Measurements from ENCODE around the gene NATD1.

NATD1 gene

GRCh38 chr17:21285164-21286065 is 32.2 kb upstream of the NATD1 start:
- Histone ChIP-seq H3K9ac (ENCODE audit: low read depth, low read length) (peak overlapping the region; percentile 84), H3K4me1 (ENCODE audit: insufficient read depth, low read length) (peaks cover 28% of the 10 kb centered on the region), H3K36me3 (ENCODE audit: insufficient read depth, low read length) (no peaks in the 10 kb centered on the region), H3K9me3 (ENCODE audit: control insufficient read depth, insufficient read depth, low read length) (no peaks in the 10 kb centered on the region)

- no peaks in the 10 kb centered on the region for H3K36me3 ChIP-seq (ENCODE audit: insufficient read depth, low read length)
- H3K9ac ChIP-seq (ENCODE audit: low read depth, low read length) = peak within 1 kb of the TSS; percentile 84
- peaks cover 28% of the 10 kb centered on the region for H3K4me1 ChIP-seq (ENCODE audit: insufficient read depth, low read length)
- no peaks in the 10 kb centered on the region for H3K9me3 ChIP-seq (ENCODE audit: control insufficient read depth, insufficient read depth, low read length)
Measured at GRCh38 chr17:21284319-21285163, 31.3 kb upstream of the NATD1 start, which contains the start of gene MAP2K3. Gene MAP2K3, plus strand, starts transcription at chr17:21284711. Its CDS starts 210 bp downstream, at chr17:21284921.

GRCh38 chr17:21283482-21284318 is 30.5 kb upstream of the NATD1 start:
- no peaks in the 10 kb centered on the region for H3K9me3 ChIP-seq (ENCODE audit: control insufficient read depth, insufficient read depth, low read length)
- peaks cover 27% of the 10 kb centered on the region for H3K4me1 ChIP-seq (ENCODE audit: insufficient read depth, low read length)
- no peaks in the 10 kb centered on the region for H3K36me3 ChIP-seq (ENCODE audit: insufficient read depth, low read length)
- H3K9ac ChIP-seq (ENCODE audit: low read depth, low read length) = peak overlapping the region; percentile 84

DNA sequence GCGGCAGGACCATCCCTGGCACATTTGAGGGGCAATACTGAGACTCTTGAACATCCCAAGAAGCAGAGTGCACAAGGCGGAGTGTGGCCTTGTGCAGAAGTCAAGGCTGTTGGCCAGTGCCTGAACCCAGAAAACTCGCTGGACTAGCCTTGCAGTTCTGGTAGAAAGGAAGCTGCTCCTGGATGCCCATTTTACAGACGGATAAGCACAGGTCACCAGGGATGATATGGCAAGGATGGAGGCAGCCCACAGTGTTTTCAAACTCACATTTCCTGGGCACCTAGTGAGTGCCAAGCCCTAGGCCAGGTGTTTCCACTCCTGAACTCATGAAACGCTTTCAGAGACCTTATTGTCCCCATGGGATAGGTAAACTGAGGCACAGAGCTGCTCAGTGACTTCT is 29.6 kb upstream of the NATD1 start:
- Histone ChIP-seq H3K4me1 (ENCODE audit: insufficient read depth, low read length) (peaks cover 19% of the 10 kb centered on the region; the same call in 1 of the 2 replicates), H3K9me3 (ENCODE audit: control insufficient read depth, insufficient read depth, low read length) (no peaks in the 10 kb centered on the region), H3K9ac (ENCODE audit: low read depth, low read length) (no peak overlapping the region), H3K36me3 (ENCODE audit: insufficient read depth, low read length) (no peaks in the 10 kb centered on the region)

- H3K9me3 ChIP-seq (ENCODE audit: control insufficient read depth, insufficient read depth, low read length) = no peaks in the 10 kb centered on the region
- peaks cover 13% of the 10 kb centered on the region; the same call in 1 of the 2 replicates for H3K4me1 ChIP-seq (ENCODE audit: insufficient read depth, low read length)
- H3K36me3 ChIP-seq (ENCODE audit: insufficient read depth, low read length) = no peaks in the 10 kb centered on the region
- H3K9ac ChIP-seq (ENCODE audit: low read depth, low read length) = no peak overlapping the region
Measured at GRCh38 chr17:21282231-21282630, 29.0 kb upstream of the NATD1 start.

GRCh38 chr17:21280081-21280518 is 26.9 kb upstream of the NATD1 start:
- H3K36me3 ChIP-seq (ENCODE audit: insufficient read depth, low read length) = no peaks in the 10 kb centered on the region
- peaks cover 3% of the 10 kb centered on the region; the same call in 1 of the 2 replicates for H3K4me1 ChIP-seq (ENCODE audit: insufficient read depth, low read length)
- H3K9ac ChIP-seq (ENCODE audit: low read depth, low read length) = no peak overlapping the region
- H3K9me3 ChIP-seq (ENCODE audit: control insufficient read depth, insufficient read depth, low read length) = no peaks in the 10 kb centered on the region

DNA sequence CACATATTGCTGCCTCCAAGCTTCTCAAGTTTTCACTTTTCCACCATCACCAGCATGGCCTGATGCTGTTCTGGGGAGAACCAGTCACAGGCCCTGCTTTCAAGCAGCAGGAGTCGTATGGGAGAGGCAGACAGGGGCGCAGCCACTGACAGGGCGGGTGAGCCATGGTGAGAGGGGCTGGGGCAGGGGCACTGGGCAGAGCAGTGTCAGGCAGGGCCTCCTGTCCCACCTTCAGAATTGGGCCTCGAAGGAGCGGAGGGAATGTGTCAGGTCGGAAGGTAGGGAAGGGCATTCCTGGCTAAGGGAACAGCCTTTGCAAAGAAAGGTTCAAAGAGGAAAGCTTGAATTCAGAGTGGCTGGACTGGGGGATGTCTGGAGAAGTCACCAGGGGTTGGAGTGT is 26.4 kb upstream of the NATD1 start:
- H3K9me3 ChIP-seq (ENCODE audit: control insufficient read depth, insufficient read depth, low read length) = no peaks in the 10 kb centered on the region
- no peak overlapping the region for H3K9ac ChIP-seq (ENCODE audit: low read depth, low read length)
- no peaks in the 10 kb centered on the region for H3K36me3 ChIP-seq (ENCODE audit: insufficient read depth, low read length)
- H3K4me1 ChIP-seq (ENCODE audit: insufficient read depth, low read length) = peaks cover 3% of the 10 kb centered on the region; the same call in 1 of the 2 replicates

- H3K4me1 ChIP-seq (ENCODE audit: insufficient read depth, low read length) = peaks cover 3% of the 10 kb centered on the region; the same call in 1 of the 2 replicates
- no peak overlapping the region for H3K9ac ChIP-seq (ENCODE audit: low read depth, low read length)
- no peaks in the 10 kb centered on the region for H3K36me3 ChIP-seq (ENCODE audit: insufficient read depth, low read length)
- no peaks in the 10 kb centered on the region for H3K9me3 ChIP-seq (ENCODE audit: control insufficient read depth, insufficient read depth, low read length)
Measured at GRCh38 chr17:21279198-21279535, 26.0 kb upstream of the NATD1 start.

DNA sequence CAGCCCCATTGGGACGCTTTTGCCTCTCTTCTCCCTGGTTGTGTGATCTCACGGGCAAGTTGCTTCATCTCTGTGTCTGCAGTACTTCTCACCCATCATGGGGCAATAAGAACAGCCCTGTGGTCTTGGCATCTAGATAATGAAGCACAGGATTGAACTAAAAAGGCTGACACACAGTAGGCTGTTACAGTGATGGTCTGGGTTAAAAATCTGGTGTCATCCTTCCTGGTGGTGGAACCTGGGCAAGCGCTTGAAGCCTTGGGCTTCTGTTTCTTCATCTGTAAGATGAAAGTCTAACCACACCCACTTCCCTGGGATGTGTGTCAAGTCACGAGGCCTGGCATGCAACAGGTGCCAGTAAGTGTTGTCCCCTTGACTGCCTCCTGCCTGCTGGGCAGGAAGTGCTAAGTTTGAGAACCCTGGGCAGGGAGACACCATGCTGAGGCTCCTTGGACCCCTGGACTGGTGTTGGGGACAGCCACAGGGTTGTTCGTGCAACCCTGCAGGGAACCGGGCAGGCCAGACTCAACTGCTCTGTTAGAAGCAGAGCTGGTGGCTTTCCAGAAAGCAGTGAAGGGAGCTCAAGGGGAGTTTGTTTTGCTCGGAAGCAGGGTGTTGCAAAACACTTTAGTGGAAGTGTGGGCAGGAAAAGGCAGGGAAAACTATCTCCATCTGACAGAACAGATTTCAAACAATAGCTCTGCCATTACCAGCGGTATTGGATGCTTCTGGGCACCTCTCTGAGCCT is 25.4 kb upstream of the NATD1 start:
- Histone ChIP-seq H3K9ac (ENCODE audit: low read depth, low read length) (no peak overlapping the region), H3K4me1 (ENCODE audit: insufficient read depth, low read length) (peaks cover 3% of the 10 kb centered on the region; the same call in 1 of the 2 replicates), H3K36me3 (ENCODE audit: insufficient read depth, low read length) (no peaks in the 10 kb centered on the region), H3K9me3 (ENCODE audit: control insufficient read depth, insufficient read depth, low read length) (no peaks in the 10 kb centered on the region)

DNA sequence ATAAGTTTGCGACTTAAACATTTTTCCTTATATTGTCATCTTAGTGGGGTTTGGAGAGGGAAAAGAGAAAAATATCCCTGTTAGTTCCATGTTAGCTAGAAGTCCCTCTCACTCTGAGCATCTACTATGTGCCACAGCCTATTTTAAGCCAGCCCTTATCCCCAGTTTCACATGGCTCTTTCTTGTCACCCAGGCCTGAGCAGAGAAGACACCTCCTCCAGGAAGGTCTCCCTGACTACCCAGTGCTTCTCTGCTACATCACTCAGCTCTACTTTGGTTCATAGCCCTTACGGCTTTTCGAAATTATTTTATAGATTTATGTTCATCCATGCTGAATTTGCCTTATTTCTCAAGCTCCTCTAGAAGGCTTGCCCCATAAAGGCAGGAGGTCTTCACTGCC is 24.1 kb upstream of the NATD1 start:
- Histone ChIP-seq H3K4me1 (ENCODE audit: insufficient read depth, low read length) (peaks cover 3% of the 10 kb centered on the region; the same call in 1 of the 2 replicates), H3K9me3 (ENCODE audit: control insufficient read depth, insufficient read depth, low read length) (no peaks in the 10 kb centered on the region), H3K36me3 (ENCODE audit: insufficient read depth, low read length) (no peaks in the 10 kb centered on the region), H3K9ac (ENCODE audit: low read depth, low read length) (no peak overlapping the region)

DNA sequence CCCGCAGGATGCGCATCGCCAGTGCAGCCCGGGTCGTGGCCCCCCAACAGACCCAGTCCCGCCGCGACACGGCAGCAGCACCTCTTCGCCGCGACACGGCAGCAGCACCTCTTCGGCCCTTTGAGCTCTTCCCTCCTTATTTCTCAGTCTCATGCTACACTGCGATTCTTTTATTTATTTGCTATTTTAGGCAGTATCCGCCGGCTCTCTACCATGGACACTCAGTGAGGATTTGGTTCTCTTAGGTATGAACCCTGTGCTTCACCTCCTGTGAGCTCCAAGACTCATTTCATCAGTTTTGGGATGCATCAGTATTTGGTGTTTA is 23.0 kb upstream of the NATD1 start:
- peaks cover 3% of the 10 kb centered on the region; the same call in 1 of the 2 replicates for H3K4me1 ChIP-seq (ENCODE audit: insufficient read depth, low read length)
- no peaks in the 10 kb centered on the region for H3K9me3 ChIP-seq (ENCODE audit: control insufficient read depth, insufficient read depth, low read length)
- H3K9ac ChIP-seq (ENCODE audit: low read depth, low read length) = peak overlapping the region; percentile 42; the same call in 1 of the 2 replicates
- H3K36me3 ChIP-seq (ENCODE audit: insufficient read depth, low read length) = no peaks in the 10 kb centered on the region

- Histone ChIP-seq H3K9me3 (ENCODE audit: control insufficient read depth, insufficient read depth, low read length) (no peaks in the 10 kb centered on the region), H3K36me3 (ENCODE audit: insufficient read depth, low read length) (no peaks in the 10 kb centered on the region), H3K9ac (ENCODE audit: low read depth, low read length) (peak overlapping the region; percentile 42), H3K4me1 (ENCODE audit: insufficient read depth, low read length) (peaks cover 3% of the 10 kb centered on the region; the same call in 1 of the 2 replicates)
Measured at GRCh38 chr17:21275579-21276263, 22.5 kb upstream of the NATD1 start.

GRCh38 chr17:21275047-21275578 is 21.9 kb upstream of the NATD1 start:
- Histone ChIP-seq H3K36me3 (ENCODE audit: insufficient read depth, low read length) (no peaks in the 10 kb centered on the region), H3K9ac (ENCODE audit: low read depth, low read length) (peak overlapping the region; percentile 42), H3K9me3 (ENCODE audit: control insufficient read depth, insufficient read depth, low read length) (no peaks in the 10 kb centered on the region), H3K4me1 (ENCODE audit: insufficient read depth, low read length) (peaks cover 3% of the 10 kb centered on the region; the same call in 1 of the 2 replicates)

All from ES-I3 (cell line).